SK-N-SH (cell line): Measurements from ENCODE around the gene SNTG2. TPM values are rescaled to one million over a fixed set of nuclear protein-coding genes. Genes with fewer than 3 reads are reported as not detected.

ENCODE experiments used
- CTCF ChIA-PET: fragments of 300-600, 350-600 bp; formaldehyde crosslinking; extraction: SDS; loops from one replicate; lab custom pipeline; 2021; lab: Yijun Ruan, JAX
- POLR2A ChIA-PET: fragments of 350-600 bp; sonication (Branson Sonifier 250); formaldehyde crosslinking; extraction: SDS; loops from one replicate; lab custom pipeline; 2020; ENCODE audit warnings: antibody characterized with exemption, inconsistent platforms; lab: Yijun Ruan, JAX
- DNase-seq: peaks from one replicate; pipeline ENCODE4 v3.0.0; 2012
- H2AFZ ChIP-seq: fragments of 200-600 bp; sonication (generic); 2 replicates; pipeline ENCODE4 v1.8.1; 2016; ENCODE audit warnings: antibody characterized with exemption, mild to moderate bottlenecking, low read depth
- H3F3A ChIP-seq: fragments of 200-600 bp; sonication (generic); replicated peaks from 2 replicates; pipeline ENCODE3; 2016; ENCODE audit warnings: antibody characterized with exemption, mild to moderate bottlenecking; ENCODE audit not compliant: insufficient read depth
- H3K27ac ChIP-seq, 2 experiments: fragments of 200-500 bp in 1 of 2; fragments of 200-600 bp in 1 of 2; sonication (Bioruptor generic) in 1 of 2; sonication (generic), shearing (Covaris generic) in 1 of 2; 2 replicates each; pipeline versions ENCODE4 v1.5.1 to v1.6.1; 2014 to 2016; ENCODE audit warnings: low read depth in 2 of 2, inconsistent platforms in 1 of 2, low read length in 1 of 2, mild to moderate bottlenecking in 1 of 2, mixed read lengths in 1 of 2
- H3K27me3 ChIP-seq: fragments of 200-600 bp; sonication (generic), shearing (Covaris generic); 2 replicates; pipeline ENCODE4 v1.6.1; 2016; ENCODE audit warnings: mixed run types; ENCODE audit not compliant: insufficient read depth
- H3K36me3 ChIP-seq, 2 experiments: fragments of 200-500 bp in 1 of 2; fragments of 200-600 bp in 1 of 2; sonication (Bioruptor generic) in 1 of 2; sonication (generic) in 1 of 2; replicated peaks in 1 of 2; 2 replicates each; pipeline versions ENCODE3 to v1.5.1; 2014 to 2016; ENCODE audit warnings: low read length in 1 of 2, mild to moderate bottlenecking in 1 of 2; ENCODE audit not compliant: insufficient read depth in 2 of 2, control insufficient read depth in 1 of 2
- H3K4me1 ChIP-seq, 2 experiments: fragments of 200-500 bp in 1 of 2; fragments of 200-600 bp in 1 of 2; sonication (Bioruptor generic) in 1 of 2; sonication (generic), shearing (Covaris generic) in 1 of 2; 2 replicates each; pipeline versions ENCODE4 v1.5.1 to v1.6.1; 2014 to 2016; ENCODE audit warnings: low read depth in 1 of 2, low read length in 1 of 2, mixed run types in 1 of 2; ENCODE audit not compliant: insufficient read depth in 2 of 2, control insufficient read depth in 1 of 2
- H3K4me2 ChIP-seq: fragments of 200-600 bp; sonication (generic), shearing (Covaris generic); 2 replicates; pipeline ENCODE4 v1.6.1; 2017; ENCODE audit warnings: mixed run types
- H3K4me3 ChIP-seq, 2 experiments: fragments of 200-500 bp in 1 of 2; fragments of 200-600 bp in 1 of 2; sonication (Bioruptor generic) in 1 of 2; sonication (generic), shearing (Covaris generic) in 1 of 2; 2 replicates each; pipeline versions ENCODE4 v1.5.1 to v1.8.1; 2014 to 2016; ENCODE audit warnings: low read depth in 2 of 2, inconsistent platforms in 1 of 2, low read length in 1 of 2, mild to moderate bottlenecking in 1 of 2, mixed read lengths in 1 of 2, moderate library complexity in 1 of 2
- H3K79me2 ChIP-seq: fragments of 200-600 bp; sonication (generic); 2 replicates; pipeline ENCODE4 v1.8.1; 2017; ENCODE audit warnings: mild to moderate bottlenecking; ENCODE audit not compliant: insufficient read depth
- H3K9ac ChIP-seq: fragments of 200-600 bp; sonication (generic); 2 replicates; pipeline ENCODE4 v1.6.1; 2017; ENCODE audit warnings: mixed run types
- H3K9me2 ChIP-seq: fragments of 200-600 bp; sonication (generic); 2 replicates; pipeline ENCODE4 v1.6.1; 2017; ENCODE audit warnings: mixed run types
- H3K9me3 ChIP-seq: fragments of 200-600 bp; sonication (generic); 2 replicates; pipeline ENCODE4 v1.6.1; 2017; ENCODE audit warnings: mixed run types, mild to moderate bottlenecking, moderate library complexity
- H4K20me1 ChIP-seq: fragments of 200-600 bp; sonication (generic); 2 replicates; pipeline ENCODE4 v1.6.1; 2017; ENCODE audit warnings: mild to moderate bottlenecking, mixed run types; ENCODE audit not compliant: insufficient read depth
- CHD2 ChIP-seq: fragments of 150-350 bp; IDR thresholded peaks from 2 replicates; pipeline ENCODE4 v1.6.1; 2018; ENCODE audit warnings: low read length; ENCODE audit not compliant: partially characterized antibody
- EP300 ChIP-seq, 2 experiments: IDR thresholded peaks; 2 replicates each; pipeline versions ENCODE4 v1.4.0 to v1.6.1; 2012; ENCODE audit warnings: borderline replicate concordance in 1 of 2, low read depth in 1 of 2, low read length in 1 of 2
- GATA2 ChIP-seq: sonication (generic); formaldehyde crosslinking; IDR thresholded peaks from 2 replicates; pipeline ENCODE4 v1.5.0; 2020; ENCODE audit warnings: mild to moderate bottlenecking, missing genetic modification reagents
- JUND ChIP-seq: IDR thresholded peaks from 2 replicates; pipeline ENCODE4 v1.4.0; 2012
- NFIC ChIP-seq: IDR thresholded peaks from 2 replicates; pipeline ENCODE4 v1.4.0; 2012; ENCODE audit warnings: borderline replicate concordance
- NRF1 ChIP-seq: IDR thresholded peaks from 2 replicates; pipeline ENCODE4 v1.6.1; 2012; ENCODE audit warnings: low read depth, mild to moderate bottlenecking, low read length
- POLR2AphosphoS5 ChIP-seq: IDR thresholded peaks from 2 replicates; pipeline ENCODE4 v1.6.1; 2012; ENCODE audit warnings: low read depth, low read length
- RAD21 ChIP-seq: IDR thresholded peaks from 2 replicates; pipeline ENCODE4 v1.6.1; 2012; ENCODE audit warnings: mild to moderate bottlenecking, low read length
- RXRA ChIP-seq: IDR thresholded peaks from 2 replicates; pipeline ENCODE4 v1.4.0; 2012; ENCODE audit warnings: low read depth, mild to moderate bottlenecking, borderline replicate concordance
- TAF1 ChIP-seq: IDR thresholded peaks from 2 replicates; pipeline ENCODE4 v1.6.1; 2012; ENCODE audit warnings: low read depth, mild to moderate bottlenecking, low read length, moderate library complexity, borderline replicate concordance
- TCF12 ChIP-seq: IDR thresholded peaks from 2 replicates; pipeline ENCODE4 v1.4.0; 2012
- YY1 ChIP-seq: IDR thresholded peaks from 2 replicates; pipeline ENCODE4 v1.4.0; 2012; ENCODE audit warnings: low read depth, mild to moderate bottlenecking
- WGBS: methylation state at CpG from one replicate; pipeline ENCODE4 v1.1.6; 2017; ENCODE audit warnings: low lambda C conversion rate; 5-methylcytosine and 5-hydroxymethylcytosine counted together
- polyA plus RNA-seq, 3 experiments: library from polyadenylated mRNA; depleted of rRNA; stranded (reverse); fragments of >200 nt; gene quantifications; 2 replicates each; pipeline ENCODE4 v1.2.3, GENCODE V29; 2012
- TF ChIP-seq, protein P1 (sequence below): IDR thresholded peaks from 2 replicates; pipeline ENCODE4 v1.4.0; 2012; ENCODE audit warnings: low read depth, borderline replicate concordance
- TF ChIP-seq, protein P2 (sequence below): fragments of 200-600 bp; sonication (generic); IDR thresholded peaks from 2 replicates; pipeline ENCODE4 v1.6.1; 2017; ENCODE audit warnings: antibody characterized with exemption, mild to moderate bottlenecking, moderate library complexity
- TF ChIP-seq, protein P3 (sequence below): IDR thresholded peaks from 2 replicates; pipeline ENCODE4 v1.6.1; 2012; ENCODE audit warnings: mild to moderate bottlenecking, low read depth, low read length, moderate library complexity
- TF ChIP-seq, protein P4 (sequence below): IDR thresholded peaks from 2 replicates; pipeline ENCODE4 v1.4.0; 2012; ENCODE audit warnings: low read depth

The SNTG2 gene
- polyA plus RNA-seq, 1 of the 3 experiments (the other 2 are of a cell fraction), result not detected

DNA sequence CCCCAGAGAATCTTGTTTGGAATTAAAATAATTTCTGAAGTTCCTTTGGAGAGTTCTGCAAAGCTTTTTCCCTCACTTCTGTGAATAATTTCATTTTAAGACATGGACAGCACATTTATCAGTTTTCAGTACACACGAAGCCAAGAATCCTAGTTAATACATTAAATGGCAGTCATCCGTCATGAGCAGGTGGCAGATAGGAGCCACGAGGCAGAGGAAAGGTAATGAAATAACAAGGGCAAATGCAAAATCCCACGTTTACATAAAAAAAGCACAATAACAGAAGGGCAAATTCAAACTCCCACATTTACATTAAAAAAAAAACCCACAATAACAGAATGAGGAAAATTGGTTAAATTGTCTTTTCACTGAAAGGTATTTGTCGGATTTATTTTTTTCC, 25.9 kb upstream of the SNTG2 start:
- TF ChIP-seq NFIC (no peak), TAF1 (no peak), TCF12 (no peak), RAD21 (no peak), RXRA (no peak), EP300 (IDR thresholded peaks at IDR 0.05; ENCODE audit: borderline replicate concordance in 1 of 2, low read depth in 1 of 2, low read length in 1 of 2) (no peak), POLR2AphosphoS5 (no peak), JUND (no peak), NRF1 (no peak), GATA2 (no peak), CHD2 (no peak), YY1 (no peak)
- TF ChIP-seq, protein P1, sequence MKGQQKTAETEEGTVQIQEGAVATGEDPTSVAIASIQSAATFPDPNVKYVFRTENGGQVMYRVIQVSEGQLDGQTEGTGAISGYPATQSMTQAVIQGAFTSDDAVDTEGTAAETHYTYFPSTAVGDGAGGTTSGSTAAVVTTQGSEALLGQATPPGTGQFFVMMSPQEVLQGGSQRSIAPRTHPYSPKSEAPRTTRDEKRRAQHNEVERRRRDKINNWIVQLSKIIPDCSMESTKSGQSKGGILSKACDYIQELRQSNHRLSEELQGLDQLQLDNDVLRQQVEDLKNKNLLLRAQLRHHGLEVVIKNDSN, result no peak
- TF ChIP-seq, protein P2, sequence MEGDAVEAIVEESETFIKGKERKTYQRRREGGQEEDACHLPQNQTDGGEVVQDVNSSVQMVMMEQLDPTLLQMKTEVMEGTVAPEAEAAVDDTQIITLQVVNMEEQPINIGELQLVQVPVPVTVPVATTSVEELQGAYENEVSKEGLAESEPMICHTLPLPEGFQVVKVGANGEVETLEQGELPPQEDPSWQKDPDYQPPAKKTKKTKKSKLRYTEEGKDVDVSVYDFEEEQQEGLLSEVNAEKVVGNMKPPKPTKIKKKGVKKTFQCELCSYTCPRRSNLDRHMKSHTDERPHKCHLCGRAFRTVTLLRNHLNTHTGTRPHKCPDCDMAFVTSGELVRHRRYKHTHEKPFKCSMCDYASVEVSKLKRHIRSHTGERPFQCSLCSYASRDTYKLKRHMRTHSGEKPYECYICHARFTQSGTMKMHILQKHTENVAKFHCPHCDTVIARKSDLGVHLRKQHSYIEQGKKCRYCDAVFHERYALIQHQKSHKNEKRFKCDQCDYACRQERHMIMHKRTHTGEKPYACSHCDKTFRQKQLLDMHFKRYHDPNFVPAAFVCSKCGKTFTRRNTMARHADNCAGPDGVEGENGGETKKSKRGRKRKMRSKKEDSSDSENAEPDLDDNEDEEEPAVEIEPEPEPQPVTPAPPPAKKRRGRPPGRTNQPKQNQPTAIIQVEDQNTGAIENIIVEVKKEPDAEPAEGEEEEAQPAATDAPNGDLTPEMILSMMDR, result no peak
- TF ChIP-seq, protein P3, sequence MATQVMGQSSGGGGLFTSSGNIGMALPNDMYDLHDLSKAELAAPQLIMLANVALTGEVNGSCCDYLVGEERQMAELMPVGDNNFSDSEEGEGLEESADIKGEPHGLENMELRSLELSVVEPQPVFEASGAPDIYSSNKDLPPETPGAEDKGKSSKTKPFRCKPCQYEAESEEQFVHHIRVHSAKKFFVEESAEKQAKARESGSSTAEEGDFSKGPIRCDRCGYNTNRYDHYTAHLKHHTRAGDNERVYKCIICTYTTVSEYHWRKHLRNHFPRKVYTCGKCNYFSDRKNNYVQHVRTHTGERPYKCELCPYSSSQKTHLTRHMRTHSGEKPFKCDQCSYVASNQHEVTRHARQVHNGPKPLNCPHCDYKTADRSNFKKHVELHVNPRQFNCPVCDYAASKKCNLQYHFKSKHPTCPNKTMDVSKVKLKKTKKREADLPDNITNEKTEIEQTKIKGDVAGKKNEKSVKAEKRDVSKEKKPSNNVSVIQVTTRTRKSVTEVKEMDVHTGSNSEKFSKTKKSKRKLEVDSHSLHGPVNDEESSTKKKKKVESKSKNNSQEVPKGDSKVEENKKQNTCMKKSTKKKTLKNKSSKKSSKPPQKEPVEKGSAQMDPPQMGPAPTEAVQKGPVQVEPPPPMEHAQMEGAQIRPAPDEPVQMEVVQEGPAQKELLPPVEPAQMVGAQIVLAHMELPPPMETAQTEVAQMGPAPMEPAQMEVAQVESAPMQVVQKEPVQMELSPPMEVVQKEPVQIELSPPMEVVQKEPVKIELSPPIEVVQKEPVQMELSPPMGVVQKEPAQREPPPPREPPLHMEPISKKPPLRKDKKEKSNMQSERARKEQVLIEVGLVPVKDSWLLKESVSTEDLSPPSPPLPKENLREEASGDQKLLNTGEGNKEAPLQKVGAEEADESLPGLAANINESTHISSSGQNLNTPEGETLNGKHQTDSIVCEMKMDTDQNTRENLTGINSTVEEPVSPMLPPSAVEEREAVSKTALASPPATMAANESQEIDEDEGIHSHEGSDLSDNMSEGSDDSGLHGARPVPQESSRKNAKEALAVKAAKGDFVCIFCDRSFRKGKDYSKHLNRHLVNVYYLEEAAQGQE, result no peak
- TF ChIP-seq, protein P4, sequence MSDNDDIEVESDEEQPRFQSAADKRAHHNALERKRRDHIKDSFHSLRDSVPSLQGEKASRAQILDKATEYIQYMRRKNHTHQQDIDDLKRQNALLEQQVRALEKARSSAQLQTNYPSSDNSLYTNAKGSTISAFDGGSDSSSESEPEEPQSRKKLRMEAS, result no peak
- H3K9ac ChIP-seq, result no peak overlapping the region
- no peak overlapping the region for H2AFZ ChIP-seq
- H3K4me2 ChIP-seq, result no peak overlapping the region
- 24% methylated on average over 5 of the region's 5 CpGs for WGBS
- H3K79me2 ChIP-seq, result no peaks in the 10 kb centered on the region
- H3K27ac ChIP-seq, result no peak overlapping the region
- H3K9me3 ChIP-seq, result no peaks in the 10 kb centered on the region
- H3K27me3 ChIP-seq, result no peaks in the 10 kb centered on the region
- H3K9me2 ChIP-seq, result no peaks in the 10 kb centered on the region
- no peak overlapping the region for H3K4me3 ChIP-seq
- peaks cover 0 to 15% of the 10 kb centered on the region in 2 experiments; a peak in 2 of 4 replicates for H3K4me1 ChIP-seq
- no peak for DNase-seq
- no peaks in the 10 kb centered on the region for H4K20me1 ChIP-seq
- POLR2A ChIA-PET, result no interaction called here
- no peaks in the 10 kb centered on the region for H3K36me3 ChIP-seq
- CTCF ChIA-PET, result interaction anchor here (1.7 kb wide), 1 partner anchor 27 kb away, joined by 4 read pairs; no protein-coding TSS in a partner anchor
- H3F3A ChIP-seq, result no peaks in the 10 kb centered on the region
